ENCODE measurements around the gene DDR1.

DNA sequence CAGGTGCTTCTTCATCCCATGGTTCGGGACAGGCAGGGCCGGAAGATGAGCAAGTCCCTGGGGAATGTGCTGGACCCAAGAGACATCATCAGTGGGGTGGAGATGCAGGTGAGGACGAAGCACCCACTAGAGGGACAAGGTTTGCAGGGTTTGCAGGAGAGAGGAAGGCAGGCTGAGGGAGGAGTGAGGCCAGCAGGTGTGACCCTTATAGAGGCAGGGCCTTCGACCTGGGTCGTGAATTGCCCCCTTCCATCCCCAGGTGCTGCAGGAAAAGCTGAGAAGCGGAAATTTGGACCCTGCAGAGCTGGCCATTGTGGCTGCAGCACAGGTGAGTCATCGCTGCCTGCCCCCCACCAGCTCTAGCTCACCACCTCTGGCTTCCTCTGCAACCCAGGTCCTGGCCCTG lies 38.1 kb downstream of the DDR1 start:
- no peak for TF ChIP-seq POLR2A (IDR thresholded peaks at IDR 0.05)
- TF ChIP-seq, protein P1, sequence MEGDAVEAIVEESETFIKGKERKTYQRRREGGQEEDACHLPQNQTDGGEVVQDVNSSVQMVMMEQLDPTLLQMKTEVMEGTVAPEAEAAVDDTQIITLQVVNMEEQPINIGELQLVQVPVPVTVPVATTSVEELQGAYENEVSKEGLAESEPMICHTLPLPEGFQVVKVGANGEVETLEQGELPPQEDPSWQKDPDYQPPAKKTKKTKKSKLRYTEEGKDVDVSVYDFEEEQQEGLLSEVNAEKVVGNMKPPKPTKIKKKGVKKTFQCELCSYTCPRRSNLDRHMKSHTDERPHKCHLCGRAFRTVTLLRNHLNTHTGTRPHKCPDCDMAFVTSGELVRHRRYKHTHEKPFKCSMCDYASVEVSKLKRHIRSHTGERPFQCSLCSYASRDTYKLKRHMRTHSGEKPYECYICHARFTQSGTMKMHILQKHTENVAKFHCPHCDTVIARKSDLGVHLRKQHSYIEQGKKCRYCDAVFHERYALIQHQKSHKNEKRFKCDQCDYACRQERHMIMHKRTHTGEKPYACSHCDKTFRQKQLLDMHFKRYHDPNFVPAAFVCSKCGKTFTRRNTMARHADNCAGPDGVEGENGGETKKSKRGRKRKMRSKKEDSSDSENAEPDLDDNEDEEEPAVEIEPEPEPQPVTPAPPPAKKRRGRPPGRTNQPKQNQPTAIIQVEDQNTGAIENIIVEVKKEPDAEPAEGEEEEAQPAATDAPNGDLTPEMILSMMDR (IDR thresholded peaks at IDR 0.05), result no peak
